B cell (primary cell): ENCODE measurements around the gene OR51B4. TPM values are rescaled to one million over a fixed set of nuclear protein-coding genes. Genes with fewer than 3 reads are reported as not detected.

Experiments
- ATAC-seq: fragments of 200-7000 bp; cut with Tn5 transposase; one replicate; pipeline ENCODE4 v1.10.0; 2021; ENCODE audit warnings: low read depth, mild to moderate bottlenecking, moderate number of reproducible peaks, moderate library complexity
- CTCF ChIA-PET: fragments of 350-600 bp; sonication (Branson Sonifier 250); formaldehyde crosslinking; loops from one replicate; lab custom pipeline; 2021; ENCODE audit warnings: antibody characterized with exemption, inconsistent platforms; lab: Charles Lee
- POLR2A ChIA-PET: fragments of 350-600 bp; sonication (Branson Sonifier 250); formaldehyde crosslinking; loops from one replicate; lab custom pipeline; 2021; ENCODE audit warnings: antibody characterized with exemption; lab: Charles Lee
- DNase-seq: peaks from one replicate; pipeline ENCODE4 v3.0.0; 2013
- H2AFZ ChIP-seq: 2 replicates; pipeline ENCODE4 v1.6.1; 2012; ENCODE audit warnings: mild to moderate bottlenecking, low read depth, low read length; ENCODE audit not compliant: insufficient read depth, poor library complexity, severe bottlenecking
- H3K27ac ChIP-seq, 2 donors: 1 replicate in 1 of 2; 2 replicates in 1 of 2; pipeline ENCODE4 v1.5.1; 2012 to 2013; ENCODE audit warnings: low read length in 2 of 2, mild to moderate bottlenecking in 2 of 2, moderate library complexity in 1 of 2
- H3K27me3 ChIP-seq, 4 experiments: fragments of 200-600 bp in 1 of 4; sonication (generic) in 1 of 4; replicated peaks in 1 of 4; 1 replicate in 2 of 4; 2 replicates in 2 of 4; pipeline versions ENCODE4 v1.6.1 to v1.7.0; 2013 to 2016; ENCODE audit warnings: low read length in 3 of 4, mild to moderate bottlenecking in 2 of 4, mixed read lengths in 1 of 4, moderate library complexity in 1 of 4; ENCODE audit not compliant: insufficient read depth in 4 of 4, control insufficient read depth in 3 of 4; ENCODE audit errors: control extremely low read depth in 1 of 4
- H3K36me3 ChIP-seq, 2 experiments: replicated peaks in 1 of 2; 1 replicate in 1 of 2; 2 replicates in 1 of 2; pipeline versions ENCODE4 v1.6.1 to v1.7.1; 2013; ENCODE audit warnings: low read length in 1 of 2; ENCODE audit not compliant: insufficient read depth in 2 of 2, control insufficient read depth in 1 of 2; ENCODE audit errors: control extremely low read depth in 1 of 2, extremely low read depth in 1 of 2
- H3K4me1 ChIP-seq, 2 donors: fragments of 200-600 bp in 1 of 2; sonication (generic) in 1 of 2; 1 replicate in 1 of 2; 2 replicates in 1 of 2; pipeline versions ENCODE4 v1.5.1 to v1.6.1; 2013 to 2017; ENCODE audit warnings: low read length in 2 of 2; ENCODE audit not compliant: control insufficient read depth in 2 of 2, insufficient read depth in 2 of 2
- H3K4me2 ChIP-seq: replicated peaks from 2 replicates; pipeline ENCODE3; 2012; ENCODE audit warnings: mild to moderate bottlenecking, low read depth, low read length; ENCODE audit not compliant: poor library complexity, severe bottlenecking
- H3K4me3 ChIP-seq, 5 experiments: fragments of 200-600 bp in 1 of 5; sonication (generic) in 1 of 5; 1 replicate in 3 of 5; 2 replicates in 2 of 5; pipeline versions ENCODE4 v1.5.1 to v1.7.0; 2011 to 2016; ENCODE audit warnings: low read length in 4 of 5, mild to moderate bottlenecking in 4 of 5, low read depth in 2 of 5, control low read depth in 1 of 5, moderate library complexity in 1 of 5; ENCODE audit not compliant: insufficient read depth in 1 of 5; ENCODE audit errors: control extremely low read depth in 1 of 5, extremely low read depth in 1 of 5
- H3K79me2 ChIP-seq: fragments of 200-600 bp; sonication (generic); one replicate; pipeline ENCODE4 v1.6.0; 2016; ENCODE audit warnings: low read length; ENCODE audit not compliant: control insufficient read depth, insufficient read depth
- H3K9ac ChIP-seq: fragments of 200-600 bp; sonication (generic); 2 replicates; pipeline ENCODE4 v1.6.1; 2017; ENCODE audit warnings: mild to moderate bottlenecking, low read length, moderate library complexity
- H3K9me3 ChIP-seq, 3 donors: one replicate each; pipeline versions ENCODE4 v1.6.1 to v1.7.1; 2013; ENCODE audit warnings: low read length in 2 of 3; ENCODE audit not compliant: control insufficient read depth in 2 of 3, insufficient read depth in 1 of 3; ENCODE audit errors: control extremely low read depth in 1 of 3
- H4K20me1 ChIP-seq: 2 replicates; pipeline ENCODE4 v1.6.0; 2012; ENCODE audit warnings: mild to moderate bottlenecking, low read length; ENCODE audit not compliant: insufficient read depth, control insufficient read depth, poor library complexity, severe bottlenecking
- H3K27ac Mint-ChIP-seq: one replicate; pipeline ENCODE4 v1.8.0; 2021; ENCODE audit warnings: mixed read lengths
- H3K27me3 Mint-ChIP-seq: one replicate; pipeline ENCODE4 v1.8.0; 2021; ENCODE audit warnings: mixed read lengths
- H3K4me1 Mint-ChIP-seq: one replicate; pipeline ENCODE4 v1.8.0; 2021; ENCODE audit warnings: mixed read lengths
- H3K4me3 Mint-ChIP-seq: one replicate; pipeline ENCODE4 v1.8.0; 2021; ENCODE audit warnings: mixed read lengths
- H3K9me3 Mint-ChIP-seq: one replicate; pipeline ENCODE4 v1.8.0; 2022; ENCODE audit warnings: mixed read lengths; ENCODE audit not compliant: insufficient read depth
- CTCF ChIP-seq: fragments of 200-600 bp; IDR thresholded peaks from one replicate; pipeline ENCODE4 v1.8.0; 2022; ENCODE audit warnings: antibody characterized with exemption, mild to moderate bottlenecking
- EZH2 ChIP-seq: IDR thresholded peaks from 2 replicates; pipeline ENCODE4 v1.6.1; 2012; ENCODE audit warnings: borderline replicate concordance, low read depth, mild to moderate bottlenecking, moderate library complexity, low read length; ENCODE audit not compliant: insufficient read depth, poor library complexity, severe bottlenecking
- WGBS: methylation state at CpG from one replicate; pipeline ENCODE4 v1.1.5; 2013; ENCODE audit warnings: missing lambda C conversion rate; ENCODE audit not compliant: insufficient coverage; 5-methylcytosine and 5-hydroxymethylcytosine counted together
- intact Hi-C: fragments of 100-400 bp; cut with micrococcal nuclease; formaldehyde crosslinking; loops from one replicate; pipeline ENCODE4 v1.10.0; 2022
- polyA plus RNA-seq: library from polyadenylated mRNA; depleted of rRNA; stranded (reverse); fragments of >200 nt; gene quantifications from 2 replicates; pipeline ENCODE4 v1.2.3, GENCODE V29; 2012
- total RNA-seq, 2 donors: library from RNA; stranded (reverse); fragments of 120-200 nt in 1 of 2; gene quantifications; 1 replicate in 1 of 2; 2 replicates in 1 of 2; pipeline versions ENCODE4 v1.2.3 to v1.2.4, GENCODE V29; 2013 to 2022

The OR51B4 gene
- total and polyA plus RNA-seq, 2 donors (not counting 1 experiment from before 2014, with no cell fraction given): 0.21 TPM; not detected in 1

- Histone ChIP-seq H3K36me3 (no peaks in the 10 kb centered on the region), H3K4me1 (no peaks in the 10 kb centered on the region), H3K9ac (no peak overlapping the region), H3K9me3 (no peaks in the 10 kb centered on the region), H3K27ac (no peak overlapping the region), H3K4me2 (no peak overlapping the region), H3K27me3 (no peaks in the 10 kb centered on the region), H3K4me3 (no peak overlapping the region), H3K79me2 (no peaks in the 10 kb centered on the region), H2AFZ (no peak overlapping the region), H4K20me1 (no peaks in the 10 kb centered on the region)
- Mint-ChIP-seq H3K4me3 (no peak overlapping the region), H3K27me3 (peaks cover 18% of the 10 kb centered on the region), H3K9me3 (no peaks in the 10 kb centered on the region), H3K27ac (no peak overlapping the region), H3K4me1 (no peaks in the 10 kb centered on the region)
- no peak for TF ChIP-seq EZH2
- no peak for TF ChIP-seq CTCF
- CTCF ChIA-PET: no interaction called here
- ATAC-seq (no peak), DNase-seq (no peak)
- no CpG with 5 or more reads among the region's 1 CpG for WGBS
- POLR2A ChIA-PET: no interaction called here
- intact Hi-C loops: no loop called here
These were observed 48.9 kb downstream of the OR51B4 start for GRCh38 chr11:5252919-5253265.

- Histone ChIP-seq H3K4me3 (no peak overlapping the region), H3K4me1 (no peaks in the 10 kb centered on the region), H4K20me1 (no peaks in the 10 kb centered on the region), H3K4me2 (no peak overlapping the region), H3K9me3 (no peaks in the 10 kb centered on the region), H3K27ac (no peak overlapping the region), H3K79me2 (no peaks in the 10 kb centered on the region), H3K27me3 (no peaks in the 10 kb centered on the region), H3K36me3 (no peaks in the 10 kb centered on the region), H2AFZ (no peak overlapping the region), H3K9ac (no peak overlapping the region)
- no peaks in the 10 kb centered on the region for H3K4me1 Mint-ChIP-seq
- WGBS: 75% methylated on average over 8 of the region's 9 CpGs
- H3K27ac Mint-ChIP-seq: no peak overlapping the region
- H3K4me3 Mint-ChIP-seq: no peak overlapping the region
- H3K9me3 Mint-ChIP-seq: no peaks in the 10 kb centered on the region
- ATAC-seq (no peak), DNase-seq (no peak)
- peaks cover 18% of the 10 kb centered on the region for H3K27me3 Mint-ChIP-seq
- POLR2A ChIA-PET: no interaction called here
- TF ChIP-seq EZH2: no peak
- no peak for TF ChIP-seq CTCF
- intact Hi-C loops: no loop called here
- CTCF ChIA-PET: no interaction called here
These were observed 49.4 kb downstream of the OR51B4 start for GRCh38 chr11:5252192-5252918.
